Gastroesophageal sphincter (tissue), 4 donors: ENCODE results near the gene DIMT1. TPM values are rescaled to one million over a fixed set of nuclear protein-coding genes. Genes with fewer than 3 reads are reported as not detected.
A peak's percentile ranks its signal among the peaks of the same experiment; 100 is the strongest.

Experiments
- ATAC-seq: fragments of 150-250 bp; one replicate; pipeline ENCODE4 v1.9.1; 2016; ENCODE audit warnings: mild to moderate bottlenecking, moderate library complexity
- H3K27ac ChIP-seq, 4 donors: fragments of 200-600 bp; sonication (generic) in 3 of 4; 1 replicate in 3 of 4; 2 replicates in 1 of 4; pipeline ENCODE4 v1.5.1; 2016 to 2019
- H3K27me3 ChIP-seq: fragments of 200-600 bp; sonication (generic); one replicate; pipeline ENCODE4 v1.5.1; 2019
- H3K36me3 ChIP-seq, 2 donors: fragments of 200-600 bp; sonication (generic); one replicate each; pipeline ENCODE4 v1.5.1; 2019; ENCODE audit warnings: control low read depth in 1 of 2
- H3K4me1 ChIP-seq, 3 donors: fragments of 200-600 bp; sonication (generic); 1 replicate in 2 of 3; 2 replicates in 1 of 3; pipeline ENCODE4 v1.5.1; 2016 to 2019; ENCODE audit warnings: control low read depth in 2 of 3
- H3K4me3 ChIP-seq, 2 donors: fragments of 200-600 bp; sonication (generic); one replicate each; pipeline ENCODE4 v1.5.1; 2019; ENCODE audit warnings: mild to moderate bottlenecking in 1 of 2, moderate library complexity in 1 of 2
- H3K9me3 ChIP-seq, 3 donors: fragments of 200-600 bp; sonication (generic); one replicate each; pipeline ENCODE4 v1.5.1; 2017 to 2019; ENCODE audit warnings: control low read depth in 2 of 3
- EP300 ChIP-seq: sonication (generic); formaldehyde crosslinking; IDR thresholded peaks from one replicate; pipeline ENCODE4 v1.6.1; 2017; ENCODE audit warnings: antibody characterized with exemption, mild to moderate bottlenecking
- POLR2A ChIP-seq, 2 donors: fragments of 450-650 bp; IDR thresholded peaks; one replicate each; pipeline ENCODE4 v1.6.1; 2017; ENCODE audit warnings: antibody characterized with exemption in 2 of 2, mild to moderate bottlenecking in 2 of 2, moderate library complexity in 1 of 2
- POLR2AphosphoS5 ChIP-seq: sonication (generic); formaldehyde crosslinking; IDR thresholded peaks from one replicate; pipeline ENCODE4 v1.6.1; 2017; ENCODE audit warnings: antibody characterized with exemption
- WGBS, 2 donors: methylation state at CpG; one replicate each; pipeline ENCODE4 v1.1.5; 2018; ENCODE audit warnings: low coverage in 1 of 2; 5-methylcytosine and 5-hydroxymethylcytosine counted together
- total RNA-seq, 4 donors: library from RNA; depleted of rRNA; stranded (reverse); fragments of >200 nt; gene quantifications; one replicate each; pipeline ENCODE4 v1.1.0, GENCODE V29; 2016
- TF ChIP-seq, protein P1 (sequence below), 4 experiments: fragments of 200-600 bp in 2 of 4; fragments of 450-650 bp in 2 of 4; sonication (generic) in 1 of 4; IDR thresholded peaks; one replicate each; pipeline ENCODE4 v1.5.1; 2017 to 2019; ENCODE audit warnings: antibody characterized with exemption in 4 of 4, mild to moderate bottlenecking in 2 of 4, moderate library complexity in 2 of 4

The DIMT1 gene
- total RNA-seq, 4 donors from 2014 or later, result 21.9 to 39.6 (median 27.5) TPM

GRCh38 chr5:62413711-62414110 is 10.0 kb upstream of the DIMT1 start:
- ATAC-seq, result no peak
- no peaks in the 10 kb centered on the region for H3K36me3 ChIP-seq
- 49 to 56% methylated on average over 3 of the region's 3 CpGs for WGBS, 2 donors
- no peaks in the 10 kb centered on the region for H3K9me3 ChIP-seq
- TF ChIP-seq POLR2A (IDR thresholded peaks at IDR 0.05) (no peak), POLR2AphosphoS5 (no peak), EP300 (no peak)
- TF ChIP-seq, protein P1, sequence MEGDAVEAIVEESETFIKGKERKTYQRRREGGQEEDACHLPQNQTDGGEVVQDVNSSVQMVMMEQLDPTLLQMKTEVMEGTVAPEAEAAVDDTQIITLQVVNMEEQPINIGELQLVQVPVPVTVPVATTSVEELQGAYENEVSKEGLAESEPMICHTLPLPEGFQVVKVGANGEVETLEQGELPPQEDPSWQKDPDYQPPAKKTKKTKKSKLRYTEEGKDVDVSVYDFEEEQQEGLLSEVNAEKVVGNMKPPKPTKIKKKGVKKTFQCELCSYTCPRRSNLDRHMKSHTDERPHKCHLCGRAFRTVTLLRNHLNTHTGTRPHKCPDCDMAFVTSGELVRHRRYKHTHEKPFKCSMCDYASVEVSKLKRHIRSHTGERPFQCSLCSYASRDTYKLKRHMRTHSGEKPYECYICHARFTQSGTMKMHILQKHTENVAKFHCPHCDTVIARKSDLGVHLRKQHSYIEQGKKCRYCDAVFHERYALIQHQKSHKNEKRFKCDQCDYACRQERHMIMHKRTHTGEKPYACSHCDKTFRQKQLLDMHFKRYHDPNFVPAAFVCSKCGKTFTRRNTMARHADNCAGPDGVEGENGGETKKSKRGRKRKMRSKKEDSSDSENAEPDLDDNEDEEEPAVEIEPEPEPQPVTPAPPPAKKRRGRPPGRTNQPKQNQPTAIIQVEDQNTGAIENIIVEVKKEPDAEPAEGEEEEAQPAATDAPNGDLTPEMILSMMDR (IDR thresholded peaks at IDR 0.05), result no peak
- no peak overlapping the region for H3K27ac ChIP-seq
- peaks cover 0 to 29% (median 9%) of the 10 kb centered on the region in 3 donors for H3K4me1 ChIP-seq
- no peaks in the 10 kb centered on the region for H3K27me3 ChIP-seq
- H3K4me3 ChIP-seq, result peak overlapping the region; percentile 85 to 97

DNA sequence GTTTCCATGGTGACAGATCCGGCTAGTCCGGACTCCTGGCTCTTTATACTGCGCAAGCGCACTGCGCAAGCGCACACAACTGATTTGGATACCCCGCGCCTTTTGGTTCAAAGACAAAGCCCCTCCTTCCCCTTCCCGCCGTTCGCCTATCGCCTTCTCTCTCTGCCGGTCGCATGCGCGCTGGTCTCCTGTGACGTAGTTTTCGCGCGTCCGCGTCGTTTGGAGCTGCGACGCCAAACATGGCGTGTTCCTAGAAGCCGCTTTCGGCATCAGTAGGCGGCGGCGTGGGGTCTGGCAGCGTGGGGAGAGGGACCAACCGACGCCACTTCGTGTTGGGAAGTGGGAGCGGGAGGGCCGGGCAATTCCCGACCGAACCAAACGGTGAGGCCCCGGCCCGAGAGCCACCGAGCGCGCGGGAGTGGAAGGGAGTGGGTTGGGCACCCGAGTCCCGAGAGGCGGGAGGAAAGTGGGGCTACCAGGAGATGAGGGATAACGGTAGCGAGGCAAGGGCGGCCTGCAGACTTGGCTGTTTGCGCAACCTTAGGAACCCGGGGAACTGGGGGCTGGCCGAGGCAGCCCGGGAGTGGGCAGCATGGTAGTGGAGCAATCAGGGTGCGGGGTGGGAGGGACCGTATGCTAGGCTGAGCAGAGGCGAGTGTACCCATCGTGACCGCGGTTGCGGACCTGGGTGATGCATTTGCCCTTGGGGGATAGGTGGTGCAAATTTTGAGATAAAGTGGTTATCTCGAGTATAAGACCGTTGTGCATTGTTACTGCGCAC is 9.0 kb upstream of the DIMT1 start, which contains the start of gene IPO11:
Gene IPO11 (plus strand): TSS at position 215 of the 781 bp plus-strand sequence. CDS start 24,517 bp downstream, outside the sequence.
- H3K9me3 ChIP-seq, result no peaks in the 10 kb centered on the region
- ATAC-seq, result peak; percentile 100
- no peaks in the 10 kb centered on the region for H3K36me3 ChIP-seq
- H3K4me1 ChIP-seq, result peaks cover 0 to 29% (median 9%) of the 10 kb centered on the region in 3 donors
- H3K4me3 ChIP-seq, result peak within 1 kb of the TSS; percentile 85 to 97
- H3K27me3 ChIP-seq, result no peaks in the 10 kb centered on the region
- whole genome bisulfite sequencing, 2 donors, result 0% methylated on average over 8 to 10 of the region's 66 CpGs
- TF ChIP-seq EP300, result no peak
- TF ChIP-seq, protein P1 (IDR thresholded peaks at IDR 0.05), result no peak
- peak; percentile 64 to 78 for TF ChIP-seq POLR2A (IDR thresholded peaks at IDR 0.05)
- peak; percentile 93 for TF ChIP-seq POLR2AphosphoS5
- peak within 1 kb of the TSS; percentile 24 to 86 (median 84) for H3K27ac ChIP-seq

DNA sequence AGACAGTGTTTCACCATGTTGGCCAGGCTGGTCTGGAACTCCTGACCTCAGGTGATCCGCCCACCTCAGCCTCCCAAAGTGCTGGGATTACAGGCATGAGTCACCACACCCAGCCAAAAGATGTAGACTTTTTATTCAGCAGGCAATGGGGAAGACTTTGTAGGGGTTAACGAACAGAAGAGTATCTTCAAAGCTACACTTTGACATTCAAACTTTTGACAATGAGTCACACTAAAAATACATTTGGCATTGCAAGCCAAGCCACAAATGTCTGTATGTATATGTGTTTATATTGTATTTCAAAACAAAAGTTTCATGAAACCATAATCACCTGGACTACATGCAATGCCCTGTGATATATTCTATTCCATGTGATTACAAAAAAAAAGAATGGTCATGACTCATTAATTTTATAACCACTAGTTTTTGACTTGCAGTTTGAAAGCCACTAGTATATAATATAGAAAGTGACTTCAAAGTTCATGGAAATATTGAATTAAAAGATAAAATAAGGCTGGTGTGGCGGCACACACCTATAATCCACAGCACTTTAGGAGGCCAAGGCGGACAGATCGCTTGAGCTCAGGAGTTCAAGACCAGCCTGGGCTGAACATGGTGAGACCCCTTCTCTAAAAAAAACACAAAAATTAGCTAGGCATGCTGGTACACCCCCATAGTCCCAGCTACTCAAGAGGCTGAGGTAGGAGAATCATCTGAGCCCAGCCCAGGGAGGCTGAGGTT is 8.3 kb downstream of the DIMT1 start:
- WGBS, 2 donors, result 88 to 96% methylated on average over 2 to 4 of the region's 5 CpGs
- TF ChIP-seq, protein P1 (IDR thresholded peaks at IDR 0.05), result no peak
- TF ChIP-seq EP300, result no peak
- peaks cover 0 to 98% of the 10 kb centered on the region in 2 donors for H3K36me3 ChIP-seq
- no peak overlapping the region for H3K27ac ChIP-seq
- ATAC-seq, result no peak
- H3K4me1 ChIP-seq, result no peaks in the 10 kb centered on the region
- H3K9me3 ChIP-seq, result no peaks in the 10 kb centered on the region
- H3K27me3 ChIP-seq, result no peaks in the 10 kb centered on the region
- H3K4me3 ChIP-seq, result no peak overlapping the region

DNA sequence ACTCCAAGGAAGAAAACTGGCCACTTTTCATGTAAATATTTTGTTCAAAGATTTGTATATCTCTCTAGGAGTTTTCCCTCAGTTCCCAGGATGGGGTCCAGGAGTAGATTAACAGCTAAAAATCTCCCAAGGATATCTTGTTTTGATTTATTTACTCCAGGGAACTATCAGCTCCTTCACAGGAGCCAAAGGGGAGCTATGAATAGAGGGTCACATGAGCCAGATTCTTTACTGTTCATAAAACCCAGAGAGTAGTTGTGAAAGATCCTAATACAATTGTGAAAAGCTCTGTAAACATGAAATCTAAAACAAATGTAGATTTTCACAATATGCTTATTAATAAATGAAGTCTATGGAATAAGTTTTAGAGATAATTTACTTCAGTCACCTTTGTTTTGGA is 16.9 kb downstream of the DIMT1 start:
- H3K27ac ChIP-seq, result no peak overlapping the region
- H3K4me3 ChIP-seq, result no peak overlapping the region
- H3K9me3 ChIP-seq, result no peaks in the 10 kb centered on the region
- no peak for TF ChIP-seq POLR2AphosphoS5
- TF ChIP-seq EP300, result no peak
- TF ChIP-seq POLR2A (IDR thresholded peaks at IDR 0.05), result no peak
- TF ChIP-seq, protein P1 (IDR thresholded peaks at IDR 0.05), result no peak
- ATAC-seq, result no peak
- no peaks in the 10 kb centered on the region for H3K27me3 ChIP-seq
- H3K36me3 ChIP-seq, result peaks cover 7 to 96% of the 10 kb centered on the region in 2 donors
- H3K4me1 ChIP-seq, result peaks cover 0 to 5% (median 0%) of the 10 kb centered on the region in 3 donors
